Heart right ventricle (tissue), 16 donors: ENCODE results near the gene CACNA1G. TPM values are rescaled to one million over a fixed set of nuclear protein-coding genes. Genes with fewer than 3 reads are reported as not detected.

Experiments
- ATAC-seq, 8 donors: fragments of 200-7000 bp; cut with Tn5 transposase; one replicate each; pipeline ENCODE4 v1.9.1; 2020; ENCODE audit warnings: mild to moderate bottlenecking in 8 of 8, moderate library complexity in 8 of 8, moderate number of reproducible peaks in 1 of 8
- DNase-seq, 2 donors: peaks; one replicate each; pipeline ENCODE4 v3.0.0-alpha.2; 2020
- H3K27ac ChIP-seq, 10 donors: fragments of 200-600 bp; sonication (generic) in 2 of 10; one replicate each; pipeline versions ENCODE4 v1.5.0 to v1.8.0; 2020 to 2022; ENCODE audit warnings: mild to moderate bottlenecking in 3 of 10
- H3K27me3 ChIP-seq, 7 donors: fragments of 200-600 bp; one replicate each; pipeline ENCODE4 v1.8.0; 2021 to 2022; ENCODE audit warnings: mild to moderate bottlenecking in 2 of 7
- H3K36me3 ChIP-seq, 9 donors: fragments of 200-600 bp; sonication (generic) in 1 of 9; one replicate each; pipeline versions ENCODE4 v1.5.0 to v1.8.0; 2020 to 2022; ENCODE audit warnings: mild to moderate bottlenecking in 2 of 9
- H3K4me1 ChIP-seq, 9 donors: fragments of 200-600 bp; sonication (generic) in 1 of 9; one replicate each; pipeline versions ENCODE4 v1.5.0 to v1.8.0; 2020 to 2022; ENCODE audit warnings: mild to moderate bottlenecking in 4 of 9
- H3K4me3 ChIP-seq, 10 donors: fragments of 200-600 bp; sonication (generic) in 2 of 10; one replicate each; pipeline versions ENCODE4 v1.5.0 to v1.8.0; 2020 to 2022; ENCODE audit warnings: mild to moderate bottlenecking in 7 of 10, moderate library complexity in 2 of 10
- H3K9me3 ChIP-seq, 11 donors: fragments of 200-600 bp in 10 of 11; sonication (generic) in 2 of 11; one replicate each; pipeline versions ENCODE4 v1.5.0 to v1.8.0; 2013 to 2022; ENCODE audit warnings: mild to moderate bottlenecking in 2 of 11, control low read depth in 1 of 11, moderate library complexity in 1 of 11
- CTCF ChIP-seq, 9 donors: fragments of 200-600 bp; sonication (generic) in 2 of 9; IDR thresholded peaks; one replicate each; pipeline versions ENCODE4 v1.5.0 to v1.8.0; 2021 to 2022; ENCODE audit warnings: antibody characterized with exemption in 9 of 9, mild to moderate bottlenecking in 5 of 9, moderate library complexity in 1 of 9
- WGBS, 2 donors: extraction: QIAGEN DNeasy Blood & Tissue Kit; methylation state at CpG; one replicate each; pipeline ENCODE4 v1.1.7; 2013; ENCODE audit warnings: inconsistent platforms in 1 of 2; 5-methylcytosine and 5-hydroxymethylcytosine counted together
- intact Hi-C, 10 donors: fragments of 100-400 bp; cut with DNase I; formaldehyde crosslinking; loops; one replicate each; pipeline versions ENCODE4 v1.11.1 to v1.14.2; 2022
- polyA plus RNA-seq, 2 donors: library from polyadenylated mRNA; stranded (reverse); fragments of 200-250 nt; gene quantifications; one replicate each; pipeline ENCODE4 v1.2.3, GENCODE V29; 2013
- total RNA-seq, 10 donors: library from RNA; stranded (reverse); fragmentation: NEBNext Ultra II Directional in 3 of 10; extraction: Animal tissue kit (Norgen Biotek cat#: 25700) in 3 of 10; gene quantifications; one replicate each; pipeline versions ENCODE4 v1.2.1 to v1.2.4, GENCODE V29; 2021 to 2023
- donor health status: Arrhythmogenic right ventricular cardiomyopathy.
- donor health status: ischemic (EF 13 %, LVEDD 7.1; RV severe dilation, severe dysfunction).
- donor health status: healthy with polysubstance abuse.
- donor health status: DM: no; HTN: yes; CAD: no.
- donor health status: DM: no; HTN: no; CAD: no.
- donor health status: ischemic (EF 25% LVEDD 6.9; RV normal size, moderate dysfunction).
- donor health status: ischemic (EF 25% LVEDD 5.7; RV mildly dilated, moderate dysfunction).
- donor health status: healthy.
- donor health status: DM: yes; HTN: yes; CAD: no.
- donor health status: Ischemic cardiomyopathy.
- donor health status: ischemic (EF 35%, LVEDD 5.7; RV mildly dilated, moderate dysfunction).
- donor health status: nonischemic (EF 11% LVEDD 7.7; RV severe dilation, severe dysfunction).
- donor health status: DM: yes; HTN: yes; CAD: no.
- donor health status: PGD.
- donor health status: ischemic (EF 29% LVEDD 5.4; RV normal size, mild dysfunction).
- donor health status: nonischemic (EF 23%, LVEDD 6.1; RV moderate dilation, normal function).

Gene CACNA1G
- total and polyA plus RNA-seq, 12 donors = 0.04 to 0.46 (median 0.24) TPM

- no peak for ATAC-seq
- Histone ChIP-seq H3K27me3 (peaks cover 0 to 6% (median 0%) of the 10 kb centered on the region in 7 donors), H3K4me3 (no peak overlapping the region), H3K4me1 (peaks cover 0 to 17% (median 11%) of the 10 kb centered on the region in 9 donors), H3K27ac (no peak overlapping the region), H3K9me3 (no peaks in the 10 kb centered on the region), H3K36me3 (no peaks in the 10 kb centered on the region)
- no peak for TF ChIP-seq CTCF (IDR thresholded peaks at IDR 0.05)
- no peak for DNase-seq
- intact Hi-C loops = no loop called here
- 86 to 96% methylated on average over 7 of the region's 7 CpGs for WGBS, 2 donors
Observed at GRCh38 chr17:50579399-50579798, 18.9 kb downstream of the CACNA1G start.

GRCh38 chr17:50580646-50581045 is 20.1 kb downstream of the CACNA1G start:
- ATAC-seq (no peak), DNase-seq (no peak)
- no peak overlapping the region for H3K27ac ChIP-seq
- H3K36me3 ChIP-seq = no peaks in the 10 kb centered on the region
- intact Hi-C loops = no loop called here
- TF ChIP-seq CTCF (IDR thresholded peaks at IDR 0.05) = no peak
- WGBS, 2 donors = 93% methylated on average over 9 of the region's 9 CpGs
- H3K9me3 ChIP-seq = no peaks in the 10 kb centered on the region
- peaks cover 0 to 6% (median 0%) of the 10 kb centered on the region in 7 donors for H3K27me3 ChIP-seq
- H3K4me1 ChIP-seq = peaks cover 0 to 19% (median 11%) of the 10 kb centered on the region in 9 donors
- H3K4me3 ChIP-seq = no peak overlapping the region

- no peak for TF ChIP-seq CTCF (IDR thresholded peaks at IDR 0.05)
- peaks cover 0 to 4% (median 0%) of the 10 kb centered on the region in 7 donors for H3K27me3 ChIP-seq
- H3K27ac ChIP-seq = no peak overlapping the region
- H3K4me1 ChIP-seq = peaks cover 0 to 20% (median 11%) of the 10 kb centered on the region in 9 donors
- DNase-seq = no peak
- no peak for ATAC-seq
- H3K4me3 ChIP-seq = no peak overlapping the region
- no peaks in the 10 kb centered on the region for H3K9me3 ChIP-seq
- intact Hi-C loops = no loop called here
- no peaks in the 10 kb centered on the region for H3K36me3 ChIP-seq
- WGBS, 2 donors = 94 to 95% methylated on average over 12 of the region's 12 CpGs
Observed at GRCh38 chr17:50581316-50581715, 20.8 kb downstream of the CACNA1G start.

- peak; percentile 27 to 41 for DNase-seq
- H3K27ac ChIP-seq = peak overlapping the region in 7 of 10 donors; percentile 29 to 78 (median 60)
Observed at GRCh38 chr17:50582741-50583140, 22.2 kb downstream of the CACNA1G start.

More at GRCh38 chr17:50582741-50583140, 22.2 kb downstream of the CACNA1G start:
- no peak for TF ChIP-seq CTCF (IDR thresholded peaks at IDR 0.05)
- WGBS, 2 donors = 44 to 60% methylated on average over 2 of the region's 2 CpGs
- intact Hi-C loops = no loop called here
- Histone ChIP-seq H3K36me3 (no peaks in the 10 kb centered on the region), H3K4me1 (peaks cover 0 to 20% (median 11%) of the 10 kb centered on the region in 9 donors), H3K27me3 (peaks cover 0 to 3% (median 0%) of the 10 kb centered on the region in 7 donors), H3K9me3 (no peaks in the 10 kb centered on the region), H3K4me3 (no peak overlapping the region)
- ATAC-seq = peak; percentile 54 to 88 (median 74)
